ENCODE results near the gene PRR23A.

DNA sequence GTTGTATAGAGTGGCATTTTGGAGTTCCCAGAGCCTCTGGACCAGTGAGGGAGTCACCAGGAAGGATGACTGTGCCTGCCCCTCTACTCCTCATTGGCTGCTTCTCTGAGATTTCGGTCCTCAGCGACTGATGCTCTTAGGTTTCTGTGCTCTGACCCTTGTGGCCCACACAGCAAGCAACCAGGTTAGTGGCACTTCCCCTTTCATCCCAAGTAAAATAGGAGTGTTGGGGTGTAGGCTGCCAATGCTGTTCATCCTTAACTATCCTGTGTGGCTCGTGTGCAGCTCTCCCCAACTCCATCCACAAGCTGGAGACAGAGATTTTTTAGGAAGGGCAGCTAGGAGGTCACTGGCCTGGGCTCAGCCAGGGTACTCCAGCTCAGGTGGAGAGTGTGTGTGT is 21.3 kb downstream of the PRR23A start:
- no peak for TF ChIP-seq POLR2A (IDR thresholded peaks at IDR 0.05)
- TF ChIP-seq, protein P1, sequence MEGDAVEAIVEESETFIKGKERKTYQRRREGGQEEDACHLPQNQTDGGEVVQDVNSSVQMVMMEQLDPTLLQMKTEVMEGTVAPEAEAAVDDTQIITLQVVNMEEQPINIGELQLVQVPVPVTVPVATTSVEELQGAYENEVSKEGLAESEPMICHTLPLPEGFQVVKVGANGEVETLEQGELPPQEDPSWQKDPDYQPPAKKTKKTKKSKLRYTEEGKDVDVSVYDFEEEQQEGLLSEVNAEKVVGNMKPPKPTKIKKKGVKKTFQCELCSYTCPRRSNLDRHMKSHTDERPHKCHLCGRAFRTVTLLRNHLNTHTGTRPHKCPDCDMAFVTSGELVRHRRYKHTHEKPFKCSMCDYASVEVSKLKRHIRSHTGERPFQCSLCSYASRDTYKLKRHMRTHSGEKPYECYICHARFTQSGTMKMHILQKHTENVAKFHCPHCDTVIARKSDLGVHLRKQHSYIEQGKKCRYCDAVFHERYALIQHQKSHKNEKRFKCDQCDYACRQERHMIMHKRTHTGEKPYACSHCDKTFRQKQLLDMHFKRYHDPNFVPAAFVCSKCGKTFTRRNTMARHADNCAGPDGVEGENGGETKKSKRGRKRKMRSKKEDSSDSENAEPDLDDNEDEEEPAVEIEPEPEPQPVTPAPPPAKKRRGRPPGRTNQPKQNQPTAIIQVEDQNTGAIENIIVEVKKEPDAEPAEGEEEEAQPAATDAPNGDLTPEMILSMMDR (IDR thresholded peaks at IDR 0.05), result no peak

All from breast epithelium (tissue), 3 donors.